Breast epithelium (tissue), 4 donors: ENCODE results near the gene TANC1. TPM values are rescaled to one million over a fixed set of nuclear protein-coding genes. Genes with fewer than 3 reads are reported as not detected.

Experiments used
- DNase-seq, 2 donors: peaks; one replicate each; pipeline ENCODE4 v3.0.0-alpha.2; 2019; ENCODE audit warnings: low spot score in 2 of 2
- H3K27ac ChIP-seq, 2 donors: fragments of 200-600 bp; sonication (generic) in 1 of 2; one replicate each; pipeline ENCODE4 v1.5.1; 2016 to 2019; ENCODE audit warnings: mild to moderate bottlenecking in 1 of 2
- H3K27me3 ChIP-seq, 2 donors: fragments of 200-600 bp; sonication (generic) in 1 of 2; one replicate each; pipeline versions ENCODE4 v1.5.1 to v1.6.0; 2017 to 2019; ENCODE audit warnings: control low read depth in 1 of 2, mild to moderate bottlenecking in 1 of 2
- H3K36me3 ChIP-seq: fragments of 200-600 bp; one replicate; pipeline ENCODE4 v1.5.1; 2019
- H3K4me1 ChIP-seq, 2 donors: fragments of 200-600 bp; sonication (generic); one replicate each; pipeline ENCODE4 v1.5.1; 2016 to 2019; ENCODE audit warnings: control low read depth in 1 of 2
- H3K4me3 ChIP-seq, 3 donors: fragments of 200-600 bp; sonication (generic); 1 replicate in 2 of 3; 2 replicates in 1 of 3; pipeline ENCODE4 v1.5.1; 2016 to 2019; ENCODE audit warnings: mild to moderate bottlenecking in 3 of 3, moderate library complexity in 2 of 3
- H3K9me3 ChIP-seq, 2 donors: fragments of 200-600 bp; sonication (generic) in 1 of 2; one replicate each; pipeline ENCODE4 v1.5.1; 2016 to 2019; ENCODE audit warnings: control low read depth in 1 of 2
- CTCF ChIP-seq, 3 donors: fragments of 450-650 bp; IDR thresholded peaks; one replicate each; pipeline ENCODE4 v1.5.1; 2016 to 2017; ENCODE audit warnings: antibody characterized with exemption in 3 of 3, mild to moderate bottlenecking in 3 of 3, moderate library complexity in 3 of 3
- POLR2A ChIP-seq: fragments of 450-650 bp; IDR thresholded peaks from one replicate; pipeline ENCODE4 v1.6.1; 2016; ENCODE audit warnings: antibody characterized with exemption, mild to moderate bottlenecking, moderate library complexity
- POLR2AphosphoS5 ChIP-seq, 3 donors: sonication (generic); formaldehyde crosslinking; IDR thresholded peaks; one replicate each; pipeline ENCODE4 v1.6.1; 2017; ENCODE audit warnings: antibody characterized with exemption in 3 of 3
- intact Hi-C: fragments of 100-400 bp; cut with DNase I; formaldehyde crosslinking; loops from one replicate; pipeline ENCODE4 v1.15.1; 2023; ENCODE audit warnings: low total_unique reads
- total RNA-seq, 3 donors: library from RNA; depleted of rRNA; stranded (reverse); fragments of >200 nt; gene quantifications; one replicate each; pipeline ENCODE4 v1.1.0, GENCODE V29; 2016

The TANC1 gene
- total RNA-seq, 3 donors from 2014 or later, result 18.9 to 62.3 (median 58.4) TPM

- DNase-seq, result no peak
- Histone ChIP-seq H3K36me3 (no peaks in the 10 kb centered on the region), H3K4me3 (no peak overlapping the region), H3K27me3 (no peaks in the 10 kb centered on the region), H3K4me1 (no peaks in the 10 kb centered on the region), H3K9me3 (no peaks in the 10 kb centered on the region), H3K27ac (peak overlapping the region in 1 of 2 donors; percentile 52)
- TF ChIP-seq CTCF (IDR thresholded peaks at IDR 0.05), result no peak
- no peak for TF ChIP-seq POLR2A
- no peak for TF ChIP-seq POLR2AphosphoS5 (IDR thresholded peaks at IDR 0.05)
- intact Hi-C loops, result no loop called here
Measured at GRCh38 chr2:159072795-159073194, 104.4 kb downstream of the TANC1 start.

- intact Hi-C loops, result no loop called here
- Histone ChIP-seq H3K4me1 (no peaks in the 10 kb centered on the region), H3K4me3 (no peak overlapping the region), H3K27ac (peak overlapping the region; percentile 15 to 52), H3K9me3 (no peaks in the 10 kb centered on the region), H3K27me3 (no peaks in the 10 kb centered on the region), H3K36me3 (no peaks in the 10 kb centered on the region)
- no peak for DNase-seq
- TF ChIP-seq POLR2A, result no peak
- no peak for TF ChIP-seq POLR2AphosphoS5 (IDR thresholded peaks at IDR 0.05)
- no peak for TF ChIP-seq CTCF (IDR thresholded peaks at IDR 0.05)
Measured at GRCh38 chr2:159073256-159073655, 104.8 kb downstream of the TANC1 start.

- Histone ChIP-seq H3K27me3 (no peaks in the 10 kb centered on the region), H3K9me3 (no peaks in the 10 kb centered on the region), H3K4me3 (no peak overlapping the region), H3K27ac (no peak overlapping the region), H3K36me3 (no peaks in the 10 kb centered on the region), H3K4me1 (no peaks in the 10 kb centered on the region)
- TF ChIP-seq CTCF (IDR thresholded peaks at IDR 0.05) (no peak), POLR2AphosphoS5 (IDR thresholded peaks at IDR 0.05) (no peak), POLR2A (no peak)
- intact Hi-C loops, result no loop called here
- DNase-seq, result no peak
Measured at GRCh38 chr2:159074605-159075004, 106.2 kb downstream of the TANC1 start.

GRCh38 chr2:159075727-159076126, 107.3 kb downstream of the TANC1 start:
- no peaks in the 10 kb centered on the region for H3K36me3 ChIP-seq
- H3K4me1 ChIP-seq, result no peaks in the 10 kb centered on the region
- no peak for TF ChIP-seq CTCF (IDR thresholded peaks at IDR 0.05)
- H3K27ac ChIP-seq, result no peak overlapping the region
- no peaks in the 10 kb centered on the region for H3K27me3 ChIP-seq
- H3K9me3 ChIP-seq, result no peaks in the 10 kb centered on the region
- H3K4me3 ChIP-seq, result no peak overlapping the region
- DNase-seq, result no peak
- intact Hi-C loops, result no loop called here

- Histone ChIP-seq H3K4me3 (no peak overlapping the region), H3K4me1 (no peaks in the 10 kb centered on the region), H3K9me3 (no peaks in the 10 kb centered on the region), H3K36me3 (no peaks in the 10 kb centered on the region), H3K27ac (no peak overlapping the region), H3K27me3 (no peaks in the 10 kb centered on the region)
- DNase-seq, result no peak
- intact Hi-C loops, result no loop called here
- TF ChIP-seq CTCF (IDR thresholded peaks at IDR 0.05) (no peak), POLR2A (no peak), POLR2AphosphoS5 (IDR thresholded peaks at IDR 0.05) (peak in 1 of 3 donors; percentile 44)
Measured at GRCh38 chr2:159076241-159076640, 107.8 kb downstream of the TANC1 start.
